ENCODE results near the gene SLAMF1. TPM values are rescaled to one million over a fixed set of nuclear protein-coding genes. Genes with fewer than 3 reads are reported as not detected.

The SLAMF1 gene
- total RNA-seq, 4 donors from 2014 or later: 0.42 to 7.1 (median 4.4) TPM; not detected in 1

DNA sequence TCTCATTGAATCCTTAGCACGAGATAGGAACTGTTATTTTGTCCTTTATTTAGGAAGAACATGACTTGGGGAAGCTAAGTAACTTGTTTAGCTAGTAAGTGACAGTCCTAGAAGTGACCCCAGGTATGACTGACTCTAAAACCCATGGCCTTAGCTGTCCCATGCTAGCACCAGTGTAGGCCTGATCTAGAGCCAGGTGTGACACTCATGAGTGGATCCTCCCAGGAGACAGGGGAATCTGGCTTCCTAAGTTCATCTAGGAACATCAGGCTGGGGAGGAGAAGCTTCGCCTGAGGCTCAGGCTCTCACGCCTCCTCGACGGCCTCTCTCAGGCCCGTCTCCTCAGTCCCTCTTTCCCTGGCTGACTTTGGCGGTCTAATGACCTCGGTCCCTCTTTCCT lies 33.6 kb upstream of the SLAMF1 start:
- WGBS, 2 donors: 91 to 92% methylated on average over 8 of the region's 8 CpGs
- intact Hi-C loops (cut with DNase I; ENCODE audit: low total_unique reads): no loop called here
- no peak overlapping the region for H3K4me3 ChIP-seq (ENCODE audit: low read depth, poor library complexity, severe bottlenecking)
- TF ChIP-seq POLR2A (IDR thresholded peaks at IDR 0.05) (no peak), CTCF (IDR thresholded peaks at IDR 0.05) (no peak)
- DNase-seq (ENCODE audit: low spot score in 2 of 2): no peak

DNA sequence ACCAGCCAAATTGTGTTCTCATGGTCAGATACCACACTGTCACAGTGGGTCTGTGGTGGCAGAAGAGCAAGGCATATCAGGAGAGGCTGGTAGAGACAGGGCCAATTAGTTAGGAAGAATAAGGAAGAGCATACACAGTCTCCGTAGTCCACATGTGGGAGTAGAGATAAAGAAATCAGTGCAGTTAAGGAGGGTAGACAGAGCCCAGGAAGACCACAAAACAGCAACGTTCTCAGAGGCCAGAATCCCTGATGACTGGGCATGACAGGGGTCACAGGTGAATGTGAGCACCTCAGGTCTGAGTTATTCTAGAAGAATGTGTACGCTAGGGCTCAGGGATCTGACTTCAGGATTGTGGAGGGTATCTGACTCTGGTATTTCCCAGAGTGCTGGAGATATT lies 33.0 kb upstream of the SLAMF1 start:
- intact Hi-C loops (cut with DNase I; ENCODE audit: low total_unique reads): loop anchor here (10.0 kb wide), 1 partner anchor 155 kb away; no protein-coding TSS in a partner anchor
- 86 to 88% methylated on average over 3 of the region's 3 CpGs for WGBS, 2 donors
- no peak for TF ChIP-seq CTCF (IDR thresholded peaks at IDR 0.05)
- no peak for TF ChIP-seq POLR2A (IDR thresholded peaks at IDR 0.05)
- no peak overlapping the region for H3K4me3 ChIP-seq (ENCODE audit: low read depth, poor library complexity, severe bottlenecking)
- no peak for DNase-seq (ENCODE audit: low spot score in 2 of 2)

- H3K4me3 ChIP-seq (ENCODE audit: low read depth, poor library complexity, severe bottlenecking): no peak overlapping the region
- TF ChIP-seq CTCF (IDR thresholded peaks at IDR 0.05) (no peak), POLR2A (IDR thresholded peaks at IDR 0.05) (no peak)
- WGBS, 2 donors: 72 to 75% methylated on average over 13 of the region's 13 CpGs
- intact Hi-C loops (cut with DNase I; ENCODE audit: low total_unique reads): loop anchor here (10.0 kb wide), 1 partner anchor 158 kb away; no protein-coding TSS in a partner anchor
- DNase-seq (ENCODE audit: low spot score in 2 of 2): no peak
These were observed 30.2 kb upstream of the SLAMF1 start for GRCh38 chr1:160676869-160677597.

- intact Hi-C loops (cut with DNase I; ENCODE audit: low total_unique reads): loop anchor here (10.0 kb wide), 1 partner anchor 159 kb away; no protein-coding TSS in a partner anchor
- TF ChIP-seq CTCF (IDR thresholded peaks at IDR 0.05) (no peak), POLR2A (IDR thresholded peaks at IDR 0.05) (no peak)
- no peak overlapping the region for H3K4me3 ChIP-seq (ENCODE audit: low read depth, poor library complexity, severe bottlenecking)
- 57 to 58% methylated on average over 6 of the region's 6 CpGs for WGBS, 2 donors
- peak in 1 of 2 donors; percentile 42 for DNase-seq (ENCODE audit: low spot score in 2 of 2)
These were observed 29.0 kb upstream of the SLAMF1 start for GRCh38 chr1:160675641-160676410.

- WGBS, 2 donors: 65 to 77% methylated on average over 2 of the region's 2 CpGs
- intact Hi-C loops (cut with DNase I; ENCODE audit: low total_unique reads): loop anchor here (10.0 kb wide), 1 partner anchor 160 kb away; no protein-coding TSS in a partner anchor
- no peak for TF ChIP-seq POLR2A (IDR thresholded peaks at IDR 0.05)
- no peak for TF ChIP-seq CTCF (IDR thresholded peaks at IDR 0.05)
- no peak overlapping the region for H3K4me3 ChIP-seq (ENCODE audit: low read depth, poor library complexity, severe bottlenecking)
- DNase-seq (ENCODE audit: low spot score in 2 of 2): no peak
These were observed 27.6 kb upstream of the SLAMF1 start for GRCh38 chr1:160674415-160674814.

All from lower leg skin (tissue), 4 donors.